SK-N-SH treated with all-trans-retinoic acid at 6 μM for 48 hours (cell line): ENCODE measurements around the gene HIPK3.

Experiments used
- ESRRG ChIP-seq: fragments of 250-450 bp; sonication (Bioruptor Pico); IDR thresholded peaks from 2 replicates; pipeline ENCODE4 v1.6.1; 2021; ENCODE audit warnings: mild to moderate bottlenecking
- ISL1 ChIP-seq: fragments of 250-450 bp; sonication (Bioruptor Pico); IDR thresholded peaks from 2 replicates; pipeline ENCODE4 v2.1.2; 2022; ENCODE audit warnings: mild to moderate bottlenecking, moderate library complexity
- ZFP3 ChIP-seq: fragments of 250-450 bp; sonication (Bioruptor Pico); IDR thresholded peaks from 2 replicates; pipeline ENCODE4 v1.5.0; 2020; ENCODE audit warnings: mild to moderate bottlenecking, moderate library complexity
- TF ChIP-seq, protein P1 (sequence below): fragments of 250-450 bp; sonication (Bioruptor Pico); IDR thresholded peaks from 2 replicates; pipeline ENCODE4 v1.8.0; 2020; ENCODE audit warnings: mild to moderate bottlenecking, moderate library complexity, borderline replicate concordance
- TF ChIP-seq, protein P2 (sequence below): fragments of 250-450 bp; sonication (Bioruptor Pico); IDR thresholded peaks from 2 replicates; pipeline ENCODE4 v1.5.1; 2021; ENCODE audit warnings: mild to moderate bottlenecking, moderate library complexity
- TF ChIP-seq, protein P3 (sequence below): fragments of 250-450 bp; sonication (Bioruptor Pico); IDR thresholded peaks from 2 replicates; pipeline ENCODE4 v1.5.1; 2020; ENCODE audit warnings: low read depth, mild to moderate bottlenecking, moderate library complexity

DNA sequence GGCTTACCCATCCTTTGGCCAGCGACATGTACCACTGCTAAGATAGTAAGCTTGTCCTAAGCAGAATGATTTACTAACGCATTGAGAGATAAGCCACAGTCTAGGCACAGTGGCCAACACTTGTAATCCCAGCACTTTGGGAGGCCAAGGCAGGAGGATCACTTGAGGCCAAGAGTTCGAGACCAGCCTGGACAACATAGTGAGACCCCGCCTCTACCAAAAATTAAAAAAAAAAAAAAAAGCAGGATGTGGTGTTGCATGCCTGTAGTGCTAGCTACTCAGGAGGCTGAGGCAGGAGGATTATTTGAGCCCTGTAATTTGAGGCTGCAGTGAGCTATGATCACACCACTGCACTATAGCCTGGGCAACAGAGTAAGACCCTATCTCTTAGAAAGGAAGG is 93.1 kb downstream of the HIPK3 start:
- TF ChIP-seq, protein P1, sequence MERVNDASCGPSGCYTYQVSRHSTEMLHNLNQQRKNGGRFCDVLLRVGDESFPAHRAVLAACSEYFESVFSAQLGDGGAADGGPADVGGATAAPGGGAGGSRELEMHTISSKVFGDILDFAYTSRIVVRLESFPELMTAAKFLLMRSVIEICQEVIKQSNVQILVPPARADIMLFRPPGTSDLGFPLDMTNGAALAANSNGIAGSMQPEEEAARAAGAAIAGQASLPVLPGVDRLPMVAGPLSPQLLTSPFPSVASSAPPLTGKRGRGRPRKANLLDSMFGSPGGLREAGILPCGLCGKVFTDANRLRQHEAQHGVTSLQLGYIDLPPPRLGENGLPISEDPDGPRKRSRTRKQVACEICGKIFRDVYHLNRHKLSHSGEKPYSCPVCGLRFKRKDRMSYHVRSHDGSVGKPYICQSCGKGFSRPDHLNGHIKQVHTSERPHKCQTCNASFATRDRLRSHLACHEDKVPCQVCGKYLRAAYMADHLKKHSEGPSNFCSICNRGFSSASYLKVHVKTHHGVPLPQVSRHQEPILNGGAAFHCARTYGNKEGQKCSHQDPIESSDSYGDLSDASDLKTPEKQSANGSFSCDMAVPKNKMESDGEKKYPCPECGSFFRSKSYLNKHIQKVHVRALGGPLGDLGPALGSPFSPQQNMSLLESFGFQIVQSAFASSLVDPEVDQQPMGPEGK (CRISPR knock-in tag), result no peak
- TF ChIP-seq ZFP3 (CRISPR knock-in tag) (no peak), ESRRG (CRISPR knock-in tag) (no peak), ISL1 (CRISPR knock-in tag) (no peak)
- TF ChIP-seq, protein P2, sequence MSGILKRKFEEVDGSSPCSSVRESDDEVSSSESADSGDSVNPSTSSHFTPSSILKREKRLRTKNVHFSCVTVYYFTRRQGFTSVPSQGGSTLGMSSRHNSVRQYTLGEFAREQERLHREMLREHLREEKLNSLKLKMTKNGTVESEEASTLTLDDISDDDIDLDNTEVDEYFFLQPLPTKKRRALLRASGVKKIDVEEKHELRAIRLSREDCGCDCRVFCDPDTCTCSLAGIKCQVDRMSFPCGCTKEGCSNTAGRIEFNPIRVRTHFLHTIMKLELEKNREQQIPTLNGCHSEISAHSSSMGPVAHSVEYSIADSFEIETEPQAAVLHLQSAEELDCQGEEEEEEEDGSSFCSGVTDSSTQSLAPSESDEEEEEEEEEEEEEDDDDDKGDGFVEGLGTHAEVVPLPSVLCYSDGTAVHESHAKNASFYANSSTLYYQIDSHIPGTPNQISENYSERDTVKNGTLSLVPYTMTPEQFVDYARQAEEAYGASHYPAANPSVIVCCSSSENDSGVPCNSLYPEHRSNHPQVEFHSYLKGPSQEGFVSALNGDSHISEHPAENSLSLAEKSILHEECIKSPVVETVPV (CRISPR knock-in tag), result no peak
- TF ChIP-seq, protein P3, sequence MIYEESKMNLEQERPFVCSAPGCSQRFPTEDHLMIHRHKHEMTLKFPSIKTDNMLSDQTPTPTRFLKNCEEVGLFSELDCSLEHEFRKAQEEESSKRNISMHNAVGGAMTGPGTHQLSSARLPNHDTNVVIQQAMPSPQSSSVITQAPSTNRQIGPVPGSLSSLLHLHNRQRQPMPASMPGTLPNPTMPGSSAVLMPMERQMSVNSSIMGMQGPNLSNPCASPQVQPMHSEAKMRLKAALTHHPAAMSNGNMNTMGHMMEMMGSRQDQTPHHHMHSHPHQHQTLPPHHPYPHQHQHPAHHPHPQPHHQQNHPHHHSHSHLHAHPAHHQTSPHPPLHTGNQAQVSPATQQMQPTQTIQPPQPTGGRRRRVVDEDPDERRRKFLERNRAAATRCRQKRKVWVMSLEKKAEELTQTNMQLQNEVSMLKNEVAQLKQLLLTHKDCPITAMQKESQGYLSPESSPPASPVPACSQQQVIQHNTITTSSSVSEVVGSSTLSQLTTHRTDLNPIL (CRISPR knock-in tag), result no peak
